ENCODE data around the gene MYO15A.

Gene MYO15A

GRCh38 chr17:18119166-18119745 is 10.7 kb downstream of the MYO15A start:
- no peak for TF ChIP-seq CTCF (IDR thresholded peaks at IDR 0.05; ENCODE audit: unreplicated experiment in 3 of 3)
- Mint-ChIP-seq H3K9me3 (peaks cover 6% of the 10 kb centered on the region), H3K36me3 (ENCODE audit: low read depth) (no peaks in the 10 kb centered on the region), H3K27me3 (ENCODE audit: low read depth) (no peaks in the 10 kb centered on the region), H3K4me1 (peaks cover 25% of the 10 kb centered on the region), H3K27ac (no peak overlapping the region), H3K4me3 (no peak overlapping the region)

DNA sequence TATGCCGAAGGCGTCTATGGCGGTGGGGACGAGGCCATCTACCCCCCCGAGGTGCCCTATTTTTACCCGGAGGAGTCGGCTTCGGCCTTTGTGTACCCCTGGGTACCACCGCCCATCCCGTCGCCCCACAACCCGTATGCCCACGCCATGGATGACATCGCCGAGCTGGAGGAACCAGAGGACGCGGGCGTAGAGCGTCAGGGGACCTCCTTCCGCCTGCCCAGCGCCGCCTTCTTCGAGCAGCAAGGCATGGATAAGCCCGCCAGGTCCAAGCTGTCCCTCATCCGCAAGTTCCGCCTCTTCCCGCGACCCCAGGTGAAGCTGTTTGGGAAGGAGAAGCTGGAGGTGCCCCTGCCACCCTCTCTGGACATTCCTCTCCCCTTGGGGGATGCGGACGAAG is 11.4 kb downstream of the MYO15A start:
- peaks cover 6% of the 10 kb centered on the region for H3K9me3 Mint-ChIP-seq
- no peaks in the 10 kb centered on the region for H3K36me3 Mint-ChIP-seq (ENCODE audit: low read depth)
- H3K4me3 Mint-ChIP-seq, result no peak overlapping the region
- no peak for TF ChIP-seq CTCF (IDR thresholded peaks at IDR 0.05; ENCODE audit: unreplicated experiment in 3 of 3)
- H3K4me1 Mint-ChIP-seq, result peaks cover 25% of the 10 kb centered on the region
- no peak overlapping the region for H3K27ac Mint-ChIP-seq
- no peaks in the 10 kb centered on the region for H3K27me3 Mint-ChIP-seq (ENCODE audit: low read depth)

- no peak overlapping the region for H3K27ac Mint-ChIP-seq
- no peak for TF ChIP-seq CTCF (IDR thresholded peaks at IDR 0.05; ENCODE audit: unreplicated experiment in 3 of 3)
- peaks cover 24% of the 10 kb centered on the region for H3K4me1 Mint-ChIP-seq
- peaks cover 6% of the 10 kb centered on the region for H3K9me3 Mint-ChIP-seq
- no peaks in the 10 kb centered on the region for H3K27me3 Mint-ChIP-seq (ENCODE audit: low read depth)
- no peak overlapping the region for H3K4me3 Mint-ChIP-seq
- no peaks in the 10 kb centered on the region for H3K36me3 Mint-ChIP-seq (ENCODE audit: low read depth)
Observed at GRCh38 chr17:18120461-18121017, 12.0 kb downstream of the MYO15A start.

DNA sequence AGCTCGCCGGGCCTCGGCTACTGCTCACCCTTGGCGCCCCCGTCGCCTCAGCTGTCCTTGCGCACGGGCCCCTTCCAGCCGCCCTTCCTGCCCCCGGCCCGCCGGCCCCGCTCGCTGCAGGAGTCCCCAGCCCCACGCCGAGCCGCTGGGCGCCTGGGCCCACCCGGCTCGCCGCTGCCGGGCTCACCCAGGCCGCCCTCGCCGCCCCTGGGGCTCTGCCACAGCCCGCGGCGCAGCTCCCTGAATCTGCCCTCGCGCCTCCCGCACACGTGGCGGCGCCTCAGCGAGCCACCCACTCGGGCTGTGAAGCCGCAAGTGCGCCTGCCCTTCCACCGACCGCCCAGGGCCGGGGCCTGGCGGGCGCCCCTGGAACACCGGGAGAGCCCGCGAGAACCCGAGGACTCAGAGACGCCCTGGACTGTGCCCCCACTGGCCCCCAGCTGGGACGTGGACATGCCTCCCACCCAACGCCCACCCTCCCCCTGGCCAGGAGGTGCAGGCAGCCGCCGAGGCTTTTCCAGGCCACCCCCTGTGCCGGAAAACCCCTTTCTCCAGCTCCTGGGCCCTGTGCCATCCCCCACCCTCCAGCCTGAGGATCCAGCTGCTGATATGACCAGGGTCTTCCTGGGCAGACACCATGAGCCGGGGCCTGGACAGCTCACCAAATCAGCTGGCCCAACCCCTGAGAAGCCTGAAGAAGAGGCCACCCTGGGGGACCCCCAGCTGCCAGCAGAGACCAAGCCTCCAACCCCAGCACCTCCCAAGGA is 12.8 kb downstream of the MYO15A start:
- Mint-ChIP-seq H3K4me1 (peaks cover 20% of the 10 kb centered on the region), H3K9me3 (peaks cover 6% of the 10 kb centered on the region), H3K4me3 (no peak overlapping the region), H3K27ac (no peak overlapping the region), H3K27me3 (ENCODE audit: low read depth) (no peaks in the 10 kb centered on the region), H3K36me3 (ENCODE audit: low read depth) (no peaks in the 10 kb centered on the region)
- no peak for TF ChIP-seq CTCF (IDR thresholded peaks at IDR 0.05; ENCODE audit: unreplicated experiment in 3 of 3)

DNA sequence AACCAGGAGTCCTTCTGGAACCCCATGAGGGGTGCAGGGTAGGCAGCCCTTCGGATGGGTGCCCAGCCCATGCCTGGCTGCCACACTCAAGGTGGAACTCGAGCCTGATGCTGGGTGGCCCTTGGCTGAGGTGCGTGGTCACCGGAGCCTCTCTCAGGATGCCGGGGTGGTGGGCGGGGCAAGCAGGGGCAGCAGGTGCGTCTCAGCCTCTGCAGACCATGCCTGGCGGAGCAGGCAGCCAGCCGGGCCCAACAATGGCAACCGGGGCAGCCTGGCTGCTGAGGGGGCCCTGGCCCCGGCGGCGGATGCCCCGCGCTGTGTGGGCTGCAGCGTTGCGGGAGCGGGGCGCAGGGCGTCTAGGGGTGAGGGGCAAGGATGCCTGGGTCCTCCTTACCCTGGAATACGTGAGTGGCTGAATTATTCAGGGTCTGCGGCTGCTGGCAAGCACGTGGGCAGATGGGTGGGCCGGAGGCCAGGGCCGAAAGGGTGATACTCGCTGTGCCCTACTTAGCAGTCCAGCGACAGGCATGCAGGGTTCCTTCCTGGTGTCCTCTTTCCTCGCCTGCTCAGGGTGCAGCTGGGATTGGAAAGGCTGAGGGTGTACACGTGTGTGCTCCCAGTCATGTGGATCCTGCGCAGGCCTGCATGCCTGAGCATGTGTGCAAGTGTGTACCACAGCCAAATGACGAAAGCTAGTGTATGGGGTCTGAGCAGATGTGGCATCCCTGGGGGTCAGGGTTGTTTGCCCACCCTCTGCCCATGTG is 14.6 kb downstream of the MYO15A start:
- no peaks in the 10 kb centered on the region for H3K36me3 Mint-ChIP-seq (ENCODE audit: low read depth)
- no peak overlapping the region for H3K4me3 Mint-ChIP-seq
- no peaks in the 10 kb centered on the region for H3K27me3 Mint-ChIP-seq (ENCODE audit: low read depth)
- no peak overlapping the region for H3K27ac Mint-ChIP-seq
- H3K4me1 Mint-ChIP-seq, result peaks cover 5% of the 10 kb centered on the region
- H3K9me3 Mint-ChIP-seq, result peaks cover 6% of the 10 kb centered on the region
- no peak for TF ChIP-seq CTCF (IDR thresholded peaks at IDR 0.05; ENCODE audit: unreplicated experiment in 3 of 3)
